Testis (tissue), 2 donors: ENCODE data around the gene GCHFR.

ENCODE experiments used
- POLR2A ChIP-seq: fragments of 450-650 bp; IDR thresholded peaks from one replicate; pipeline ENCODE4 v1.6.1; 2017; ENCODE audit warnings: antibody characterized with exemption, mild to moderate bottlenecking, moderate library complexity
- TF ChIP-seq, protein P1 (sequence below), 3 experiments: fragments of 450-650 bp in 2 of 3; fragments of 200-600 bp in 1 of 3; sonication (generic) in 1 of 3; IDR thresholded peaks; one replicate each; pipeline ENCODE4 v1.5.1; 2016 to 2019; ENCODE audit warnings: antibody characterized with exemption in 3 of 3, mild to moderate bottlenecking in 2 of 3, moderate library complexity in 1 of 3

GRCh38 chr15:40803688-40804087 is 39.8 kb downstream of the GCHFR start:
- TF ChIP-seq, protein P1, sequence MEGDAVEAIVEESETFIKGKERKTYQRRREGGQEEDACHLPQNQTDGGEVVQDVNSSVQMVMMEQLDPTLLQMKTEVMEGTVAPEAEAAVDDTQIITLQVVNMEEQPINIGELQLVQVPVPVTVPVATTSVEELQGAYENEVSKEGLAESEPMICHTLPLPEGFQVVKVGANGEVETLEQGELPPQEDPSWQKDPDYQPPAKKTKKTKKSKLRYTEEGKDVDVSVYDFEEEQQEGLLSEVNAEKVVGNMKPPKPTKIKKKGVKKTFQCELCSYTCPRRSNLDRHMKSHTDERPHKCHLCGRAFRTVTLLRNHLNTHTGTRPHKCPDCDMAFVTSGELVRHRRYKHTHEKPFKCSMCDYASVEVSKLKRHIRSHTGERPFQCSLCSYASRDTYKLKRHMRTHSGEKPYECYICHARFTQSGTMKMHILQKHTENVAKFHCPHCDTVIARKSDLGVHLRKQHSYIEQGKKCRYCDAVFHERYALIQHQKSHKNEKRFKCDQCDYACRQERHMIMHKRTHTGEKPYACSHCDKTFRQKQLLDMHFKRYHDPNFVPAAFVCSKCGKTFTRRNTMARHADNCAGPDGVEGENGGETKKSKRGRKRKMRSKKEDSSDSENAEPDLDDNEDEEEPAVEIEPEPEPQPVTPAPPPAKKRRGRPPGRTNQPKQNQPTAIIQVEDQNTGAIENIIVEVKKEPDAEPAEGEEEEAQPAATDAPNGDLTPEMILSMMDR (IDR thresholded peaks at IDR 0.05), result no peak
- no peak for TF ChIP-seq POLR2A
